Body of pancreas (tissue), 4 donors: ENCODE data around the gene BRAT1.

ENCODE experiments used
- CTCF ChIP-seq, 7 experiments: fragments of 450-650 bp in 4 of 7; fragments of 200-600 bp in 3 of 7; sonication (generic) in 3 of 7; IDR thresholded peaks; one replicate each; pipeline ENCODE4 v1.5.1; 2016 to 2019; ENCODE audit warnings: antibody characterized with exemption in 7 of 7
- POLR2A ChIP-seq, 3 donors: fragments of 450-650 bp; IDR thresholded peaks; one replicate each; pipeline ENCODE4 v1.6.1; 2016; ENCODE audit warnings: antibody characterized with exemption in 3 of 3, mild to moderate bottlenecking in 2 of 3

DNA sequence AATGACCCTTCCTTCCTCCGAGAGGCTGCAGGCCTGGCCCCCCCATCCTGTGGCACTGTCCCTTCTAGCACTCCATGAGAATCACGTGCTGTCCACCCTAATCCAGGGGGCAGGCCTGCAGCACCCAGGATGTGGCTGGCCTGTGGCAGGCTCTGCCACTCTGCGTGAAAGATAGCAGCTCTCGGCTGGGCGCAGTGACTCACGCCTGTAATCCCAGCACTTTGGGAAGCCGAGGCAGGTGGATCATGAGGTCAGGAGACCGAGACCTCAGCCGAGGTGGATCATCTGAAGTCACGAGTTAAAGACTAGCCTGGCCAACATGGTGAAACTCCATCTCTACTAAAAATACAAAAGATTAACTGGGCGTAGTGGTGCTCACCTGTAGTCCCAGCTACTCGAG is 54.6 kb downstream of the BRAT1 start:
- TF ChIP-seq POLR2A (IDR thresholded peaks at IDR 0.05) (no peak), CTCF (IDR thresholded peaks at IDR 0.05) (no peak)
